Esophagus mucosa (tissue), 1 donor: ENCODE data around the gene ZNF185. TPM values are rescaled to one million over a fixed set of nuclear protein-coding genes. Genes with fewer than 3 reads are reported as not detected.
"Not testable (repeated sequence)": the region's sequence is repeated elsewhere in the genome, so short reads cannot be mapped to it uniquely, and the experiment has no call there.

Source experiments
- ATAC-seq: fragments of 200-7000 bp; cut with Tn5 transposase; one replicate; pipeline ENCODE4 v1.9.1; 2020
- total RNA-seq: library from RNA; stranded (reverse); gene quantifications from one replicate; pipeline ENCODE4 v1.2.4, GENCODE V29; 2023
- donor health status: DM: yes; HTN: yes; CAD: no.

The ZNF185 gene
- total RNA-seq, 1 donor from 2014 or later = 341 TPM

- peak; percentile 85 for ATAC-seq
Measured at GRCh38 chrX:152895724-152896420, 2.0 kb upstream of the ZNF185 start.

GRCh38 chrX:152896450-152896849, 1.4 kb upstream of the ZNF185 start:
- ATAC-seq = peak; percentile 70

DNA sequence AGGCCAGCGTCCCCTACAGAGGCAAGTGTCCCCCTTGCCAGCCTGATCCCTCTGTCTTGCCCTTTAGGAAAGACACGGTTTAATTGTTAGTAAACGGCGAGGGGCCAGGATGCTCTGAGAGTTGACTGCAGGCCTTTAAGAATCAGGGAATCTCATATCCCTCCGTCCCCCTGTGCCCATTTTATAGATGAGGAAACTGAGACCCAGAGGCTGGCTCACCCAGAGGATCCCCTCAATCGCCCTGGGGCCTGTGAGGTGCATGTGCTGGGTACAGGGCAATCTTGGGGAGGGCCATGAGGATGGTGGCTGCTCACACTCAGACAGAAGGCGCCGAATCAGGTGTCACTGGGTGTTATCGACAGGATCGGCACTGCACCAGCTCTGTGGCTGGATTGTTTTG, 575 bp downstream of the ZNF185 start:
- no peak for ATAC-seq

GRCh38 chrX:152899111-152899873, 1.4 kb downstream of the ZNF185 start:
- ATAC-seq = no peak

DNA sequence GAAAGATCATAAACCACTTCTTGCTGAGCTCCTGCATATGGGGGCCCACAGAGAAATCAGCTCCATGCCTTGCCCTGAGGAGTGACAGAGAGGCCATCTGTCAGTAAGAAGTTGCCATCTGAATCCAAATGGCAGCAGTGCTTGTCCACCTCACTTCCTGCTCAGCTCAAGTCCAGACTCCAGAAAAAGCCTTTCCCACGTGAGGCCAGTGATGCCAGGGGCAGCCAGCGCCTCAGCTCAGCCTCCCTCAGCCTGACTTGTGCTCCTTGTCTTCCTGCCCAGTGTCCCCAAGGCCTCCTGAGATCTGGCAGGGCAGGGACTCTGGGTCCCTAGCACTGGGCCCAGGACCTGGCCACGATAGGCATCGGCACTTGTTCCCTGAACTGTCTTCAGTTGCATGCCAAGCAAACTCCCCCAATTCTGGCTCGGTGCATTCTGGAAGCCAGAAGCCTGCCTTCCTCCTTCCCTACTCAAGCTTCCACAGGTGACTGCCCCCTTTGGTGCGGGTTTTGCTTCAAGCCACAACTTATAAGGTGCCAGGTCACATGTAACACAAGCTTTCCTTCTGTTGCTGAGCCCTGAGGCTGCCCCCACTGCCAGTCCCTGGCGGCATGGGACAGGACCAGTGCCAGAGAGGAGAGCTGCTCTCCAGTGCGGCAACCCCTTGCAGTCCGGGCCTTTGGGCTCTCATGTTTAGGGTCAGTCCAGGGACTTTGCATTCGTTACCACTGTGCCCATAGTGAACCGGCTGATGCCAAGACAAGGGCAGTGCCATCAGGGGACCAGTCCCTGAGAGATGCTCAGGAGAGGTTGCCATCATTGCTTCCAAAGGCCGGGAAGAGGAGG, 2.2 kb downstream of the ZNF185 start:
- no peak for ATAC-seq

GRCh38 chrX:152900937-152901445, 3.1 kb downstream of the ZNF185 start:
- no peak for ATAC-seq

DNA sequence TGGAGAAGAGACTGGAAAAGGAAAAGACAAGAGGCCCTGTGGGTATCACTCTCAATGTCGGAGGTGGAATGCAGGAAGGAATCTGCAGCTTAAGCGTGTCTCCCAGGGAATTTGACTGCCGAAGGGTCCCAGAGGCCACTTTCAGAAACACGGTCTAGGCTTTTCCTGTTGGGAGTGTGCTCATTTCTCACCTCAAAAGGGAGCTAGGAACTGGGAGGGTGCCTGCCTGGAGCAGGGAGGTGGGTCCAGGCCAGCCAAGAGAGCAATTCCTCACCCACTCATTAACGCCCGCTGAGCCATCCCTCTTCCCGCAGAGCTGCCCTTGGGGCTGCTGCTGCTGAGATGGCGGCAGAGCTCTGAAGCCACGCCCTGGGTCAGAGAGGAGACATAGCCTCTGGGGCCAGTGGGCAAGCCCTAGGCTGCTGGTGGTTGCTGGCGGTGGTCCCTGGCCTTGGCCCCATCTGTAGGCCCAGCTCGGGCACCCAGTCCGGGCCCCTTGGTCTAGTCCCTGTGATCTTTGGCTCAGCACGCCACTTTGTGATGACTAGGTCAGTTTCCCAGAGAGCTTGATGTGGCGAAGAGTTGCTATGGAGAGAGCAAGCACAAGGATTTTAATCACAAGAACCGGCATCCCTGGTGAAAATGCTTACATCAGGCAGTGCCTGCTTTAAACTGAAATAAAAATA, 4.1 kb downstream of the ZNF185 start:
- ATAC-seq = no peak

DNA sequence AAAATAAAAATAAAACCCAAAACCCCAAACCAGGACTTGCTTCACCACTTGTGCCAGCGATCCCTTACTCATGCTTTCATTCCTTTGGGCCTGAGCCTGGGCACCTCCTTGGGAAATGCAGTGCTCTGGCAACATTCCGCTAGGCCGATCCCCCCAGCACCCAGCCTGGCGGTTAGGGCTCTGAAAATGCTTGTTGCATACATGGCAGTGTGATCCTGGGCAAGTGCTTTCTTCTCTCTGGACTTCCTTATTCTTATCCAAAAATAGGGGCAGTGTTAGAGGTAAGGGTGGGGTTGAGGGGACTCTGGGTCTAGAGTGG, 4.6 kb downstream of the ZNF185 start:
- ATAC-seq = no peak

DNA sequence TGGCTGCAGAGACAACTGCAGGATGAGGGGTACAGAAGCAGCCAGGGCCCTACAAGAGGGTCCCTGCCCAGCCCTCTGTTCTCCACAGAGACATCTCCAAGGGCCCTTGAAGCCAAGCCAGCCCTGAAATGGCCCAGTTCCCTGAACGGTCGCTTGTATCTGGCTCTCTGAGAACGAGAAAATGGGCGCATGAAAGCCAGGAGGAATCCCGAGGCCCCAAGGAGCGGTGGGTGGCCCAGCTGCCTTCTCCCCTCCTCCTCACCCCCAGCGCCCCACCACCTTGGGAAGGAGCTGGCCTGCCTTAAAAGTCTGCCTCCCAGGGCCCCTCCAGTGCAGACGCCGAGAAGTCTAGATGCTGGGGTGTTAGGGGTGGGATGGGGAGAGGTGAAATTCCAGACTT, 5.7 kb downstream of the ZNF185 start:
- ATAC-seq = no peak

GRCh38 chrX:152904151-152905080, 6.5 kb downstream of the ZNF185 start:
- ATAC-seq = peak; percentile 47

DNA sequence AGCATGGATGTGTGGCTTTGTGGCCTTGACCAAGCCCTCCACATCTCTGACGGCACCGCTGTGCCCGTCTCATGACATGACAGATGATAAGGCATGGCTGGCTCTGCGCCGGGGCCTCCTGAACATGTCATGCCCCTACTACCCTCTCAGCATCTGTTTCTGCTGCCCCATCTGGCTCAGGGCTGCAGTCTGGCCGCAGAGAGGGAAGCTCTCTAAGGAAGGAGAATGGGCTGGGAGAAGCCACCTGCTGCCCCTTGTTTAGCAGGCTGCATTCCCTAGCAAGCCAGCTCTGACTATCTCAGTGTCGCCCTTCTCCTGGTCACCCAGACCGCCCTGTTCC, 7.2 kb downstream of the ZNF185 start:
- ATAC-seq = no peak

DNA sequence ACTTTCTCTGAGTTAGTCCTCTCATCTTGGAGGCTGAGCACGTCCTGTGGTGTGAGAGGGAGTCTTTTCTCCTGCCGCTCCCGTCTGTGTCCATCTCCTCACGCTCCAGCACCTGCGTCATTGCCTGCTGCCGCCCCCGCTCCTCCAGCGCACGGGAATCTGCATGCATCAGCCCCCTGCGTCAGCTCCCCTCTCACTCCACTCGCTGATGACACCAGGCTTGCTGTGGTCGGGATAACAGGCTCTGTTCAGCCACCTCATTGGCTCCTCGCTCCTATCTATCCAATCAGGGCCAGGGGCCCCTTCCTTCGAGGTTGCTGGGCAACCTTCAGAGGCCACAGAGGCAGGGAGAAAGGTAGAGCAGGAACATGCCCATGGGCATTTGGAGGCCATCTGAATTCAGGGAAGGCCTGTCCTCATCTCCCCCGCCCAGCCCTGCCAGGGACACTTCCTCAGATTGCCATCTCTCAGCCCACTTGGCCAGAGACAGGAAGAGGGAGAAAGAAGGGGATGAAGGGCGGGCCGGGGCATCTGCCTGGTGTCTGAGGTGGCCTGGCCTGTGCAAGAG, 9.3 kb downstream of the ZNF185 start:
- no peak for ATAC-seq

- peak; percentile 39 for ATAC-seq
Measured at GRCh38 chrX:152908486-152908885, 10.6 kb downstream of the ZNF185 start.

GRCh38 chrX:152910018-152910417, 12.2 kb downstream of the ZNF185 start:
- ATAC-seq = not testable (repeated sequence)

DNA sequence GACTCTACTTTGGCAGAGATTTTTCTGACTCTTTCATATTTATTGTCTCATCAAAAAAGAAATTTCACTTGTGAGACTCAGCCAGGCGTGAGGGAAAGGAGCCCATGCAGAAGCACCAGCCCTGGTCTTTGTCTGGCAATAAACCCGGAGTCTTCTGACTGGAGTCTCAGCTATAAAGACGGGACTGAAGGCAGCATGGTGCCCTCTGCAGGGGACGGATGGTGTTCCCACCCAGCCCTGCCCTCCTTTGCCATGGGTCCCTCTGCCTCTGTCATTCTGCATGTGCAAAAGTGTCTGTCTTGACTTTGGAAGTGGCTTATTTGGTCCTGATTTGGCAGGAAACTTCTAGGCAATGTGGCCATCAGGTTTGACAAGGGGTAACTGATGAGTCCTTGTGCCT, 14.2 kb downstream of the ZNF185 start:
- no peak for ATAC-seq

- no peak for ATAC-seq
Measured at GRCh38 chrX:152912641-152913040, 14.8 kb downstream of the ZNF185 start.

- ATAC-seq = no peak
Measured at GRCh38 chrX:152913346-152913745, 15.5 kb downstream of the ZNF185 start.

DNA sequence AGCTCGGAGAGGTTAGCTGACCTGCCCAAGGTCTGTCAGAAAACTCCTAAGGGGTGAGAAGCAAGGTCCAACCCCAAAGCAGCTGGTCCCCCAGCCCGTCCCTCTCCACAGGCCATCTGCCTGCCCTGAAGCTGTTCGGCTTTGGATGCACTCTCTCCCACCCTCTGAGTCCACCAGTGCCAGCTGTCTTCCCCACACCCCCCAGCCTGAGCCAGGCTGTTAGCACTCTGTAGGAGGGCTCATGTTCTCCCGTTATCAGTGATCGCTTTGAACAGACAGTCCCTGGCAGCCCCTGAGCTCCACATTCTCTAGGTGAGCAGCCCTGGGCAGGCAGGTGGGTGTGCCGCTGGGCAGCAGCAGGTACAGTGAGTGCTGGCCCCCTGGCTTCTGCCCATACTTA, 16.0 kb downstream of the ZNF185 start:
- no peak for ATAC-seq

DNA sequence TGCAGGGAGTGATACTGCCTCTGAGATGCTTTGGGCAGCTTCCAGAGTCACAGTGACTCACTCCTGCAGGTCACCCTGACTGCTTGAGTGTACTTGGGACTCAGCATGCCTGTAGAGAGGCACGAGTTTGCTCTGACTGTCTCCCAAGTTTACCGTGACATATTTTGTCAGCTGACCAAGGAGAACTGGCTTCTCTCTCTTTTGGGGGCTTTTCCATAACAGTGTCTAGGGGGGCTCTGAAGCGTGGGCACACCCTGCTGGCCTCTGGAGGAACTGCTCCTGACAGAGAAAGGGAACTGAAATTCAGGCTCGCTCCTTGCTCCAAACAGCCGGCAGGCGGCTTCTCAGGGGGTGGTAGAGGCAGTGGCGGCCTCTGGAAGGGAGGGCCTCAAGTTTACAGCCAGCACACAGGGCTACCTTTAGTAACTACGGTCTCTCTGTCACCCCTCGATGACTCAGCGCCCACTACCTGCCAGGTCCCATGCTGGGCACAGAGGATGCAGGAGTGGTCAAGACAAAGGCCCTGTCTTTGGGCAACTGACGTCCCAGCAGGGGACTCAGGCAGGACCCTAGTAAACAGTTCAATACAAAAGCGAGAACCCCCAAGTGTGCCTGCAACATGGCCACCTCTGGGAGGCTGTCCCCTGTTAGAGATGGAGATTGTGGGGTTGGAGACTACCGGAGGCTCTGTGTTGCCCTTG, 17.8 kb downstream of the ZNF185 start:
- ATAC-seq = peak; percentile 49
